Activated T-cell treated with anti-CD3 and anti-CD28 coated beads, Interleukin-2, amount 50 U/mL, for 4 hours (primary cell): ENCODE measurements around the gene SLC29A2. TPM values are rescaled to one million over a fixed set of nuclear protein-coding genes. Genes with fewer than 3 reads are reported as not detected.

Experiments
- ATAC-seq, 2 donors: fragments of 200-7000 bp; cut with Tn5 transposase; one replicate each; pipeline ENCODE4 v1.10.0; 2021
- DNase-seq: peaks from one replicate; pipeline ENCODE4 v3.0.0-alpha.2; 2020
- H3K27me3 Mint-ChIP-seq: one replicate; pipeline ENCODE4 v1.8.0; 2021; ENCODE audit warnings: low read depth, mixed read lengths
- H3K36me3 Mint-ChIP-seq: one replicate; pipeline ENCODE4 v1.8.0; 2022; ENCODE audit warnings: mixed read lengths; ENCODE audit not compliant: insufficient read depth
- H3K4me1 Mint-ChIP-seq: one replicate; pipeline ENCODE4 v1.8.0; 2021; ENCODE audit warnings: low read depth, mixed read lengths
- H3K4me3 Mint-ChIP-seq: one replicate; pipeline ENCODE4 v1.8.0; 2021; ENCODE audit warnings: mild to moderate bottlenecking, moderate library complexity, mixed read lengths
- H3K9me3 Mint-ChIP-seq: one replicate; pipeline ENCODE4 v1.8.0; 2021; ENCODE audit warnings: mixed read lengths
- total RNA-seq, 3 donors: library from RNA; stranded (reverse); gene quantifications; one replicate each; pipeline ENCODE4 v1.2.1, GENCODE V29; 2021

Gene SLC29A2
- total RNA-seq, 3 donors from 2014 or later: 10.5 to 15.7 (median 11.4) TPM

DNA sequence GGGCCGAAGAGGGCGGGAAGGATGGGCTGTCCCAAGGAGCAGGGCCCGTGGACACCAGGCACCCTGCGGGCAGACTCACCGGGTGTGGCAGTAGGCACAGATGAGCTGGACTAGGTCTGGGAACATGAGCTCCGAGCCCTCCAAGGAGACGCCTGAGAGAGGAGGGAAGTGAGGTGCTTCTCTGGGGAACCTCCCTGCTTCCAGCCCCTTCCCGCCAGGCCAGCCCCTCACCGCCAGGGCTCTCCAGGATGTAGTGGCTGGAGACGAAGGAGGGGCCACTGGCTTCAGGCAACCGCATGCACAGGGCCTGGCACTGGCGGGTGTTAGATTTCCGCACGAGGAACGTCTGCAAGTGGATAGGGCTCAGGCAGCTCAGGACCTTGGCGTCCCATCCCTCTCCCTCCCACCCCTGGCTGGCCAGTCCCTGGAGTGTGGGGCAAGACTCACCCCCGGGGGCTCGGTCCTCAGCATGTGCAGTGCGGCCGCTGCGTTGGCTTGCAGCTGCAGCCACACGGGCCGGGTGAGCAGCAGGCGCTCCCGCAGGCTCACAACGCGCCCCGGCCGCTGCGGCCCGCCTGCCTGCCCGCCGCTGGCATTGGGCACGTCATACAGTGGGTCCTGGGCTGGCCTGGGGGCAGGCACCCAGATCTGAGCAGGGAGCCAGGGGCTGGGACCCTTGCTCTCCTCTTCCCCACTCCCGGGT, 35.9 kb downstream of the SLC29A2 start:
- Mint-ChIP-seq H3K4me3 (peak overlapping the region; percentile 80), H3K36me3 (peaks cover 11% of the 10 kb centered on the region), H3K9me3 (no peaks in the 10 kb centered on the region), H3K27me3 (no peaks in the 10 kb centered on the region), H3K4me1 (peaks cover 20% of the 10 kb centered on the region)
- DNase-seq (no peak), ATAC-seq (peak; percentile 18 to 24)

DNA sequence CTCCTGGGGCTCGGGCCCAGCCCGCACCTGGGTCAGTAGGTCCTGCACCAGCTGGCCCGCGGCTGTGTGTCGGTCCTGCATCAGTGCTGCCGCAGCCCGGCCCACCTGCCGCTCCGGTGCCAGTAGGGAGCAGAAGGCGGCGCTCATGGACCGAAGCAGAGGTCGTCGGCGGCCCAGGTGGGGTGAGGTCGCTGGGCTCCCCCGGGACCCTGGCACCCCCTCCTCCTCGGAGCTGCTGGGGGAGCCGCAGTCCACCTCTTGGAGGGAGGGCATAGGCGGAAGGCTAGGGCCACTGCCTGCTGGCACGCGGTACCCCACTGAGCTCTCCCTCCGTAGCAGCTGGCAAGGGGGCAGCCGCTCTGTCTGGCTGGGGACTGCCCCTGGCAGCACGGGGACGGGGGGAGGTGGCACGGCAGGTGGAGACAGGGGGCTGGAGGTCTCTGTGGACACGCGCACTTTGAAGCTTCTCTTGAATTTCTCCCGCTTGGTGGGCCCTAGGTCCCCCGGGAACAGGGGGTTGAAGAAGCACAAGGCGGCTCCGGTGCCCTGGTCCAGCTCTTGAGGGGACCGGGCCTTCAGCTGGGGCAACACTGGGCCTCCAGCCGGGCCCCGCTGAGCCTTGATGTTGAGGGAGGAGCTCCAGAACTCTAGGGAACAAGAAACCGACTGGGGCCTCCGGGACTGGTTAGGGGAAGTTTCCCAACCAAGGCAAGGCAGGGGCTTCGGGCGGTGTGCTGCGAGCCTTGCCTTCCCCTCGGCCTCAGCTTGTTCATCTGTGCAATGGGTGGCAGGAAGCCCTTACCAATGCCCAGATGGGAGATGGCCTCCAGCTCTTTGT, 36.7 kb downstream of the SLC29A2 start:
- H3K9me3 Mint-ChIP-seq: no peaks in the 10 kb centered on the region
- DNase-seq (no peak), ATAC-seq (no peak)
- H3K4me3 Mint-ChIP-seq: peak overlapping the region; percentile 50
- peaks cover 20% of the 10 kb centered on the region for H3K4me1 Mint-ChIP-seq
- no peaks in the 10 kb centered on the region for H3K27me3 Mint-ChIP-seq
- H3K36me3 Mint-ChIP-seq: peaks cover 8% of the 10 kb centered on the region

DNA sequence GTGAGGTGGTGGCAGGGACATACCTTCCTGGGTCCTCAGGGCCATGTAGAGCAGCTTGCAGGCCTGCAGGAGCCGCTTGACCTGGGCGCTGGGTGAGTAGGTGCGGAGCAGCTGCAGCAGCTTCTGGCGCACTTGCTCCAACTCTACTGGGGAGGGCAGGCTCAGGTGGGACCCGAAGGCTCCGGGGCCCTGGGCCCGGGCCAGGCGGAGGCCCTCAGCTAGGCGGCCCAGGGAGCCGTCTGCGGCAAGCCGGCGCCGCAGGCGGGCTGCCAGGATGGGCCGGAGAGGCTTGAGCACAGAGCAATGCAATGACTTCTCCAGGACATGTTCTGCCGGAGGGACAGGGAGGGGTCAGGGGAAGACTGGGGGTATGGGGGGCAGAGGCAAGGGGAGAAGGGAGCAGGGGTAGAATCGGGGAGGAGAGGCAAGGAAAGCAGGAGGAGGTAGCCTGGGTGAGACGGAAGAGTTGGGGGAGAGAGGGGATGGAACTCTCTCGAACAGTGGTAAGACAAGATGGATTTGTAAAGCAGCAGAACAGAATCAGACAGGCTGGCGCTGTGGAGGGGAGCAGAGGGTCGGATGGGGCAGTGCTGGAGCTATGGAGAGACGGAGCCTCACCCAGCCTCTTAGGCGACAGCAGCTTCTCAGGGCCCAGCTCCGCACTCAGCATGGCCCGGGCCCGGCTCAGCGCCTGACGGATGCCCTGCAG, 37.5 kb downstream of the SLC29A2 start:
- DNase-seq (no peak), ATAC-seq (no peak)
- no peaks in the 10 kb centered on the region for H3K9me3 Mint-ChIP-seq
- H3K27me3 Mint-ChIP-seq: no peaks in the 10 kb centered on the region
- peaks cover 20% of the 10 kb centered on the region for H3K4me1 Mint-ChIP-seq
- H3K4me3 Mint-ChIP-seq: no peak overlapping the region
- peaks cover 5% of the 10 kb centered on the region for H3K36me3 Mint-ChIP-seq

DNA sequence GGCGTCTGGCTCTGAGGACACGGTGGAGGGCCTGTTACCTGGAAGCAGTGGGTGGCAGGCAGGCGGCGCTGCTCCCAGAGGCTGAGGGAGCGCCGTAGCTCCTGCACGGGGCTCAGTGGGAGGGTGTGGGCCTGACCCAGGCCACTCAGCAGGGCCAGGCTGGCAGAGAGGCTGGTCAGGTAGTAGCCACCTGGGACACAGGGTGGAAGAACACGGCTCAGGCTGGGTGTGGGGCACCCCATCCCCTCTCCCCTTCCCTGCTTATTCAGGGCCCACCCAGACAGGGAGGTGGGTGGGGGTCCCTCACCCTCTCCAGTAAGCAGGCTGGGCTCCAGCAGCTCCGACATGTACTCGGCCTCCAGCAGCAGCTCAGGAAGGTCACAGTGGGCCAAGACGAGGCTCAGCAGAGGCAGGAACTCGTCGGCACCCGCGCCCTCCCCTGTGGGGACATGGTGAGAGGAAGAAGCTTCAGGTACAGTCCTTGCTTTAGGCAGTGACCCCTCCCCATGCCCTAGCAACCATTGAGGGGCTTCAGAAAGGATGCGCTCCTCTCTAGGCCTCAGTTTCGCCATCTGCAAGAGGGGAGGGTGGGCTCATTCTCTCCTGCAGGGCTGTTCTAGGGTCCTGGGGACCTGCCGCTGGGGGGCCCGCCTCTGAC, 38.2 kb downstream of the SLC29A2 start:
- H3K27me3 Mint-ChIP-seq: no peaks in the 10 kb centered on the region

DNA sequence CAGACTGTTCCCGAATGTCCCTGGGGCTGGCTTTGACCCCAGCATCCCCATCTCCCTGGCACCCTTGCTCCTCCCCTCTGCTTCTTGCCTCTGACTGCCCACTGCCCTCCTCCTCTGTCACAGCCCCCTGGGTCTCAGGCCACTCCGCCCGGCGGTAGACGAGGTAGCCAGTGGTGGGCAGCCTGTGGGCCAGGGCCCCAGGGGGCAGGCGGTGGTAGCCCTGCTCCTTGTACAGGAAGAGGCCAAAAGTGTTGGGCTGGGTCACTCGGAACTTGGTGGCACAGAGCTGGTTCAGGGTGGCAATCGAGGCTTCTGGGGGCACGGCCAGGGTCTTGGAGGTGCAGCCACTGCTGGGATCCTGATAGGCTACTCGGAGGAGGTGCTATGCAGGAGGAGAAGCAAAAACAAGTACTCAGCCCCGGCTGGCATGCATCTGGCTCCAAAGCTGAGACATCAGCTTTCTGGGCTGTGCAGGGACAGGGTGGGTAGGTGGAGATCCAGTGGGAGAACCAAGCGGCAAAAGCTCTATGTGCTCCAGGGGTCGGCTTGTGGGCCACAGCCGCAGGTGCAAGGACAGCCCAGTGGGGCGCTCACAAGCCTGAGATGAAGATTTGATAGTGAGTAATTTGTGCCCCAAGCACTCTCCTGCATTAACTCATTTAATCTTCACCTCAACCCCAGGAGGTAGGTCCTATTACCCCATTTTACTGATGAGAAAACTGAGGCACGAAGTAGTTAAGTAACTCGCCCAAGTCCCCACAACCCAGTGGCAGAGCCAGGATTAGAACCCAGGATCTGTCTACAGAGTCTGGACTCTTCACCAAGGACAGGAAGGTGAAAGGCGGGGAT, 39.0 kb downstream of the SLC29A2 start:
- Mint-ChIP-seq H3K9me3 (no peaks in the 10 kb centered on the region), H3K4me1 (peaks cover 32% of the 10 kb centered on the region), H3K36me3 (peaks cover 3% of the 10 kb centered on the region), H3K4me3 (no peak overlapping the region), H3K27me3 (no peaks in the 10 kb centered on the region)
- DNase-seq (no peak), ATAC-seq (no peak)

More for the DNA sequence above, 38.2 kb downstream of the SLC29A2 start:
- peaks cover 3% of the 10 kb centered on the region for H3K36me3 Mint-ChIP-seq
- H3K4me1 Mint-ChIP-seq: peaks cover 24% of the 10 kb centered on the region
- ATAC-seq (no peak), DNase-seq (no peak)
- no peaks in the 10 kb centered on the region for H3K9me3 Mint-ChIP-seq
- H3K4me3 Mint-ChIP-seq: no peak overlapping the region

DNA sequence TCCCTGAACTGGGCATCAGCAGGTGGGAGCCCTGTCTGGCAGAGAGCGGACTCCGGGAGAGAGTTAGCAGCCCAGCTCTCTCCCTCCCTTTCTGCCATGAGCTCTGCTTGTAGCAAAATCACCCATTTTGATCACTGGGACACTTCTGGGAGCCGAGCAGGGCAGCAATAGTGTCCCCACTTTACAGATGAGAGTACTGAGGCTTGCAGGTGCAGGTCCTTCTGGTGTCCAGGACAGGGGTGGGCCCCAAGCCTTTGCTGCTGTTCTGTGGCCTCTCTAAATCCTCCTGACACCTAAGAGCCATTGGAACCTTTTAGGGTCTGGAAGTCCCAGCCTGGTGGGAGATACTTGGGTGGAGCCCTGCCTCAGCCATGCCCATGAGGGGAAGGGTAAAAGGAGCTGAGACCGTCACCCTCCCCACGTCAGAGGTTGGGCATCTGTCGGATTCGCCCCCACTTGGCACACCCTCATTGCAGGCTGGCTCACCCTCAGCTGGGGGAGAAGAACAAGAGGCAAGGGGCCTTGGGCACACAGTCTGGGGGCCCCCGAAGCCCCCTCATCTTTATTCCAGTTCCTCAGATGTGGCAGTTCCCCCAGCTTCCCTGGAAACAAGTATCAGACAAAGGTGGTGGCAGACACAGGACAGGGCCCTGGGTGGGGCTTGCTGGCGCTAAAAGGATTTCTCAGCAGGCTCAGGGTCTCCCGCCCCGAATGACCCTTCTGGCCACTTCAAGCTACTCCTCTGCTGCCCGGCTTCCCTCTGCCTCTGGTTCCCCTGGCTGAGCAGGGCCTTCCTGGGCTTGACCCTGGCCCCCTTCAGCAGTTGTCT, 39.8 kb downstream of the SLC29A2 start:
- Mint-ChIP-seq H3K4me3 (no peak overlapping the region), H3K36me3 (no peaks in the 10 kb centered on the region), H3K27me3 (no peaks in the 10 kb centered on the region), H3K4me1 (peaks cover 29% of the 10 kb centered on the region), H3K9me3 (no peaks in the 10 kb centered on the region)
- no peak for DNase-seq
- no peak for ATAC-seq

DNA sequence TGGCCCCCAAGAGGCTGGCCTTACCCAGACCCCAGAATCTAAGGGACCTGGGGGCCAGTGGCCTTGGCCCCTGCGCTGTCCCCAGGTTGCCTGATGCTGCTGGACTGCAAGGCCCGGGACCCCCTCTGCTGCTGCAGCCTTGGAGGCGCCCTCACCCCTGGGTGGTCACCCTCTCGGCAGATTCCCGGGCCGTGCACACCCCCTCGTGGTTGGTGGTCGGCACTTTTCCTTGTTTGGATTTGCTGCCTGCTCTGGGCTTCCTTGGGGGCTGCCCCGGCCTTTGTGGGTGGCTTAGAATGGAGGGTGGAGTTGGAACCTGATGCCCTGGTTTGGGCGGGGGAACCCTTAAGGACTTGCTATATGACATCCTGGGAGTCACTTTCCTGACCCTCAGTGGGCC, 40.6 kb downstream of the SLC29A2 start:
- no peak for DNase-seq
- Mint-ChIP-seq H3K4me1 (peaks cover 28% of the 10 kb centered on the region), H3K4me3 (no peak overlapping the region), H3K9me3 (no peaks in the 10 kb centered on the region), H3K27me3 (no peaks in the 10 kb centered on the region), H3K36me3 (no peaks in the 10 kb centered on the region)
- ATAC-seq: no peak

DNA sequence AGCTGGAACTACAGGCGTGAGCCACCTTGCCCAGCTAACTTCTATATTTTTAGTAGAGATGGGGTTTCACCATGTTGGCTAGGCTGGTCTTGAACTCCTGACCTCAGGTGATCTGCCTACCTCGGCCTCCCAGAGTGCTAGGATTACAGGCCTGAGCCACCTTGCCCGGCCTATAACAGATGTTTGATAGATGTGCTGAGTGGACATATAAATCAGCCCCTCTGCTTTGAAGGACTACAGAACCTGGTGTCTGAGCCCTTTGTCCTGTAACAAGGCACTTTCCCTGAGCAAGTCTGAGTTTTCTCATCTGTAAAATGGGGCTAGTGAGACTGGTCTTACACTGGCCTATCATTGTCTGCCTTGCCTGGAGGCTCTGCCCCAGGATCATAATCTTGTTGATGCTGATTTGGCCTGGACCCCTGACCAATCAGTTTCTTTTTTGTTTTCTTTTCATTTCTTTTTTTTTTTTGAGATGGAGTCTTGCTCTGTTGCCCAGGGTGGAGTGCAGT, 42.3 kb downstream of the SLC29A2 start:
- Mint-ChIP-seq H3K4me3 (no peak overlapping the region), H3K36me3 (no peaks in the 10 kb centered on the region), H3K4me1 (peaks cover 28% of the 10 kb centered on the region), H3K27me3 (no peaks in the 10 kb centered on the region), H3K9me3 (no peaks in the 10 kb centered on the region)
- ATAC-seq (no peak), DNase-seq (no peak)

DNA sequence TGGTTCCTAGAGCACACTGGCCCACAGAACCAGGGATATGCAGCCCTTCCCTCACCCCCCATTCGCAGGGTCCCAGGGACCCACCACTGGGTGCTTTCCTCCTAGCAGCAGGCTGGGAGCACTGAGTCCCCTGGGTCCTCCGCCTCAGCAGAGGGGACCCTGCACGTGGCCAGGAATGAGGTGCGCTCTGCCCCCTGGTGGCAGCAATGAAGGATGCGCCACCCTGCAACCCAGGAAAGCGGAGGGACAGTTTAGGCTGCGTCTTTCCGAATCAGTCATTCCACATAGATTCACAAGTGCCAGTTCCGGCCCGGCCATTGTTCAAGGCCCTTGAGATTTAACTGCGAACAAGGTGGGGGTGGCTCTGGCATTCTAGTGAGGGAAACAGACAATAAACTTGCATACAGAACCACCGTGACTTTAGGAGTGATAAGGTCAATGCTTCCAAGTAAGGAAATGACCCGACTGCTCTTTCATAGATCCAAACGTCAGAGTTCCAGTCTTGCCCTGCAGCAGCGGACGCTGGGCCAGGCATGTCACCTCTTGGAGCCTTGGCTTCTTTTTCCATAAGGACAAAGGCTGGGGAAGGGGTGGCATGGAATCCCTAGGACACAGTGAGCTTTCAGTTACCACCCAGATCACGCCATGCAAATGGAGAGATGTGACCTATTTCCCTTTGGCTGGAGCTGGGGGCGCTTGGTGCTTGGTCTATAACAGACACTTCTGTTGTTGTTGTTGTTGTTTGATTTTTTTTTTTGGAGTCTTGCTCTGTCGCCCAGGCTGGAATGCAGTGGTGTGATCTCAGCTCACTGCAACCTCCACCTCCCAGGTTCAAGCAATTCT, 43.0 kb downstream of the SLC29A2 start:
- peak; percentile 89 to 93 for ATAC-seq
- Mint-ChIP-seq H3K9me3 (no peaks in the 10 kb centered on the region), H3K4me1 (peaks cover 28% of the 10 kb centered on the region), H3K36me3 (no peaks in the 10 kb centered on the region), H3K27me3 (no peaks in the 10 kb centered on the region), H3K4me3 (peak overlapping the region; percentile 38)
- DNase-seq: peak; percentile 78

DNA sequence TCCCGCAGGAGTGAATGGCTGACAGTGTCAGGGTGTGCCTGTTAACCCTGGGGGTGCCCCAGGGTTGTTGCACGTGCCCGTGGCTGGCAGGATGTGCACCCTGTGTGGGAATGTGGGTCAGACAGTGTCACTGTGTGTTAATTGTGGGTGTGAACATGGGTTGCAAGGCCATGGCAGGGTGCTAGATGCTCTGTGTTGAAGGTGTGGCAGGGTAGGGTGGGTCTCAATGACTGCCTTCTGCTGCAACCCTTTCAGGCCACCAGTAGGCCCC, 43.6 kb downstream of the SLC29A2 start:
- Mint-ChIP-seq H3K27me3 (no peaks in the 10 kb centered on the region), H3K9me3 (no peaks in the 10 kb centered on the region), H3K36me3 (no peaks in the 10 kb centered on the region), H3K4me3 (no peak overlapping the region), H3K4me1 (peaks cover 28% of the 10 kb centered on the region)
- ATAC-seq (peak; percentile 25 to 32), DNase-seq (no peak)

DNA sequence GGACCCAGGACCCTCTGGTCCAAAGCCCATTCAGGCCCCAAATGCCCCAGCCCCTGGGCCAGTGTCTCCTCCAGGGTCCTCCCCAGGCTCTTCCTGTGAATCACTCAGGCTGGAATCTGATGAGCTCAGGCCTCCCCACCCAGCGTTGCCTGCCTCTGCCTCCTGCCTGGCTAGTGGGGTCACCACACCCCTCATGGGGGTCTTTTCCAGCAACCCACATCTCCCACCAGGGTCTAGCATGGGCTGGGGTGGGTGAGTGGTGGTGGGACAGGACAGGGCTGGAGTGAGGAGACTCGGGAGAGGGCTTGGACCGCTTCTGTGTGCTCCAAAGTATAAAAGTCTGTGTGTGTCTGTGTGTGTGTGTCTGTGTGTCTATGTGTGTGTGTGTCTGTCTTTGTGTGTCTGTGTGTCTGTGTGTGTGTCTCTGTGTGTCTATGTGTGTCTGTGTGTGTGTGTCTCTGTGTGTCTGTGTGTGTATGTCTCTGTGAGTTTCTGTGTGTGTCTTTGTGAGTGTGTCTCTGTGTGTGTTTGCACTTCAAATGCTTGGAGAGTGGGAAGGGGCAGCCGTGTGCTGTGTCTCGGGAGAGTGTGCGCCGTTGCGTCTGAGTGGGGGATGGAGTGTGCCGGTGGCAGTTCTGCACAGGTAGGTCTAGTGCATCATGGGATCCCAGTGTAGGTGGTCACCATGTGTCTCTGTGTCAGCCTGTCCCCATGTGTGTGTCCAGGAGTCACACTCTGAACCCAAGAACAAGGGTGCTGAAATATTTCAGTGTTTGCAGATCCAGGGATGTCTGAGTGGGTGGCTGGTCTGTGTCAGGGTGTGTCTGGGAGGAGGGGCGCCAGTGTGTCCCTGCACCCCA, 44.2 kb downstream of the SLC29A2 start:
- H3K4me3 Mint-ChIP-seq: no peak overlapping the region
- no peak for DNase-seq
- no peaks in the 10 kb centered on the region for H3K27me3 Mint-ChIP-seq
- H3K36me3 Mint-ChIP-seq: no peaks in the 10 kb centered on the region
- no peaks in the 10 kb centered on the region for H3K9me3 Mint-ChIP-seq
- no peak for ATAC-seq
- H3K4me1 Mint-ChIP-seq: peaks cover 28% of the 10 kb centered on the region
